ENCODE data around the gene TNIP1. TPM values are rescaled to one million over a fixed set of nuclear protein-coding genes. Genes with fewer than 3 reads are reported as not detected.

The TNIP1 gene
- polyA plus RNA-seq, 2 of the 4 experiments (the other 2 are of a cell fraction): 48.4 to 53.4 TPM

DNA sequence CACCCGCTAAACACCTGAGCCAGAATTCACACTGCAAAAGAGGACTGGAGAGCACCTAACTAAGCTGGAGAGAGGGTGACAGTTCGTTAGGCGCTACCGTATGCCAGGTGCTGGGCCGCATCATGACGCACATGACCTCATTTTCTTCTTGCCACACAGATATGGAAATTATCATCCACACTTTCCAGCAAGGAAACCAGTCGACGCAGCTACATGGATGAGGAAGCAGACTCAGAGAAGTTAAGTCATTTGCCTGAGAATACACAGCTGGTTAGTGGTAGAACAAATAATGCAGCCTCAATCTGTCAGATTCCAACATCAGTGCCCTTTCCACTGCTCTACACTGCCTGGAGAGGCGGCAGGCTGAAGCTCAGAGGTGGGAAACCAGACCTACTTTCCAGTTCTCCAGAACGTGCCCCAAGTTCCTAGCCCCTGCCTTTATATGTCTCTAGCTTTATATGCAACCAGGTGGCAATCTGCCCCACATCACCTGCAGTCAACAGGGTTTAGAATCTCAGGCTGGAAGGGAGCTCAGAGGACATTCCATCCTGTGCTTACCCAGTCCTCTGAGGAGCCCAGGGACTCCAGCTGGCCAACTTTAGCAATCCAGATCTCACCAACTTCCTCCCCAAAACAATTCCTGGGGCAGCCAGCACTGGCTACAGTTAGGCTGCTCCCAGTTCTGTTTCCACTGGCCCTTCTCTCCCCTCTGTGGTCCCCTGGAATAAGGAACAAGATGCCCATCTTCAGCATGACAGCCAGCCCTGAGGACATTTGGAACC lies 8.8 kb downstream of the TNIP1 start:
- WGBS (ENCODE audit: missing lambda C conversion rate): 98% methylated on average over 10 of the region's 10 CpGs
- H3K4me1 ChIP-seq: peaks cover 58% of the 10 kb centered on the region
- peak overlapping the region; percentile 48 for H3K4me2 ChIP-seq
- ChIA-PET POLR2A (interaction anchor here (0.8 kb wide), 1 partner anchor 8 kb away, joined by 3 read pairs; the partner anchor contains the start of gene TNIP1), CTCF (interaction anchor here (0.8 to 13.2 kb wide), 10 partner anchors 11 to 527 kb away, joined by 3 to 153 read pairs (median 3); no protein-coding TSS in a partner anchor)
- H3K27ac ChIP-seq: peak overlapping the region; percentile 71 to 83
- FAIRE-seq (no peak), ATAC-seq (peak; percentile 32 to 48; a peak in 5 of 6 replicates), DNase-seq (ENCODE audit: low read depth in 1 of 2, low spot score in 1 of 2) (no peak)
- TF ChIP-seq ZSCAN20 (CRISPR knock-in tag; IDR thresholded peaks at IDR 0.05) (no peak), JUNB (IDR thresholded peaks at IDR 0.05) (no peak), CHD4 (IDR thresholded peaks at IDR 0.05; ENCODE audit: borderline replicate concordance) (no peak), ZNF302 (CRISPR knock-in tag; IDR thresholded peaks at IDR 0.05) (no peak), EHF (CRISPR knock-in tag; IDR thresholded peaks at IDR 0.05) (no peak), HOXB13 (CRISPR knock-in tag; IDR thresholded peaks at IDR 0.05; ENCODE audit: low read depth) (no peak), PHF8 (IDR thresholded peaks at IDR 0.05; ENCODE audit: borderline replicate concordance, low read depth) (no peak), ZFP36 (IDR thresholded peaks at IDR 0.05; ENCODE audit: borderline replicate concordance, partially characterized antibody) (no peak), POLR2AphosphoS2 (conservative IDR thresholded peaks at IDR 0.05; ENCODE audit: low read length) (no peak), TFCP2L1 (CRISPR knock-in tag; IDR thresholded peaks at IDR 0.05) (no peak), HOXB5 (CRISPR knock-in tag; IDR thresholded peaks at IDR 0.05) (no peak), HOXA7 (CRISPR knock-in tag; IDR thresholded peaks at IDR 0.05) (no peak)
- TF ChIP-seq, protein P1, sequence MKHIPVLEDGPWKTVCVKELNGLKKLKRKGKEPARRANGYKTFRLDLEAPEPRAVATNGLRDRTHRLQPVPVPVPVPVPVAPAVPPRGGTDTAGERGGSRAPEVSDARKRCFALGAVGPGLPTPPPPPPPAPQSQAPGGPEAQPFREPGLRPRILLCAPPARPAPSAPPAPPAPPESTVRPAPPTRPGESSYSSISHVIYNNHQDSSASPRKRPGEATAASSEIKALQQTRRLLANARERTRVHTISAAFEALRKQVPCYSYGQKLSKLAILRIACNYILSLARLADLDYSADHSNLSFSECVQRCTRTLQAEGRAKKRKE (CRISPR knock-in tag; IDR thresholded peaks at IDR 0.05; ENCODE audit: low read depth): no peak
- TF ChIP-seq, protein P2, sequence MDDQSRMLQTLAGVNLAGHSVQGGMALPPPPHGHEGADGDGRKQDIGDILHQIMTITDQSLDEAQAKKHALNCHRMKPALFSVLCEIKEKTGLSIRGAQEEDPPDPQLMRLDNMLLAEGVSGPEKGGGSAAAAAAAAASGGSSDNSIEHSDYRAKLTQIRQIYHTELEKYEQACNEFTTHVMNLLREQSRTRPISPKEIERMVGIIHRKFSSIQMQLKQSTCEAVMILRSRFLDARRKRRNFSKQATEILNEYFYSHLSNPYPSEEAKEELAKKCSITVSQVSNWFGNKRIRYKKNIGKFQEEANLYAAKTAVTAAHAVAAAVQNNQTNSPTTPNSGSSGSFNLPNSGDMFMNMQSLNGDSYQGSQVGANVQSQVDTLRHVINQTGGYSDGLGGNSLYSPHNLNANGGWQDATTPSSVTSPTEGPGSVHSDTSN (IDR thresholded peaks at IDR 0.05): no peak
- TF ChIP-seq, protein P3, sequence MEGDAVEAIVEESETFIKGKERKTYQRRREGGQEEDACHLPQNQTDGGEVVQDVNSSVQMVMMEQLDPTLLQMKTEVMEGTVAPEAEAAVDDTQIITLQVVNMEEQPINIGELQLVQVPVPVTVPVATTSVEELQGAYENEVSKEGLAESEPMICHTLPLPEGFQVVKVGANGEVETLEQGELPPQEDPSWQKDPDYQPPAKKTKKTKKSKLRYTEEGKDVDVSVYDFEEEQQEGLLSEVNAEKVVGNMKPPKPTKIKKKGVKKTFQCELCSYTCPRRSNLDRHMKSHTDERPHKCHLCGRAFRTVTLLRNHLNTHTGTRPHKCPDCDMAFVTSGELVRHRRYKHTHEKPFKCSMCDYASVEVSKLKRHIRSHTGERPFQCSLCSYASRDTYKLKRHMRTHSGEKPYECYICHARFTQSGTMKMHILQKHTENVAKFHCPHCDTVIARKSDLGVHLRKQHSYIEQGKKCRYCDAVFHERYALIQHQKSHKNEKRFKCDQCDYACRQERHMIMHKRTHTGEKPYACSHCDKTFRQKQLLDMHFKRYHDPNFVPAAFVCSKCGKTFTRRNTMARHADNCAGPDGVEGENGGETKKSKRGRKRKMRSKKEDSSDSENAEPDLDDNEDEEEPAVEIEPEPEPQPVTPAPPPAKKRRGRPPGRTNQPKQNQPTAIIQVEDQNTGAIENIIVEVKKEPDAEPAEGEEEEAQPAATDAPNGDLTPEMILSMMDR (IDR thresholded peaks at IDR 0.05): no peak
- H3K4me3 ChIP-seq: no peak overlapping the region
- H3K9me3 ChIP-seq: no peaks in the 10 kb centered on the region

DNA sequence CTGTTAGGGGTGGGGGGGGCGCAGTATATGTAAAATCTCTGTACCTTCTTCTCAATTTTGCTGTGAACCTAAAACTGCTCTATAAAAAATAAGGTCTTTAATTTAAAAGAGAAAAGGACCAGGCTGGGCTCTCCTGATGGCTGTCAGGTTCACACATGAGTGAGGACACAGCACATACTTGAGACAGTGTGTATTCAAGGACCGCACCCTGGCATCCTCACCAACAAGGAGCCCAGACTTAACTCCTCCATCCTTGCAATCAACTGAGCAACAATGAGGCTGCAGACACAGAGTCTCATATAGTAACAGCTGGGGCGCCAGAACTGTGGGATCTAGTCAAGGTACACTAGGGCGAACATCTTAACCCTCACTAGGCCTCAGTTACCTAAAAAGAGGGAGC lies 9.8 kb downstream of the TNIP1 start:
- H3K4me2 ChIP-seq: no peak overlapping the region
- 94% methylated on average over 4 of the region's 4 CpGs for WGBS (ENCODE audit: missing lambda C conversion rate)
- peaks cover 53% of the 10 kb centered on the region for H3K4me1 ChIP-seq
- H3K4me3 ChIP-seq: no peak overlapping the region
- no peaks in the 10 kb centered on the region for H3K9me3 ChIP-seq
- DNase-seq (ENCODE audit: low read depth in 1 of 2, low spot score in 1 of 2) (no peak), ATAC-seq (no peak), FAIRE-seq (no peak)
- POLR2A ChIA-PET: no interaction called here
- H3K27ac ChIP-seq: peak overlapping the region in 1 of 2 experiments; percentile 83; a peak in 3 of 6 replicates
- CTCF ChIA-PET: interaction anchor here (0.5 to 13.2 kb wide), 7 partner anchors 11 to 755 kb away, joined by 3 to 153 read pairs (median 3); no protein-coding TSS in a partner anchor
- TF ChIP-seq POLR2AphosphoS2 (conservative IDR thresholded peaks at IDR 0.05; ENCODE audit: low read length) (no peak), ZNF302 (CRISPR knock-in tag; IDR thresholded peaks at IDR 0.05) (no peak), RFX5 (IDR thresholded peaks at IDR 0.05) (no peak), ESRRA (IDR thresholded peaks at IDR 0.05; ENCODE audit: borderline replicate concordance, low read length) (no peak), CEBPB (IDR thresholded peaks at IDR 0.05) (no peak)

DNA sequence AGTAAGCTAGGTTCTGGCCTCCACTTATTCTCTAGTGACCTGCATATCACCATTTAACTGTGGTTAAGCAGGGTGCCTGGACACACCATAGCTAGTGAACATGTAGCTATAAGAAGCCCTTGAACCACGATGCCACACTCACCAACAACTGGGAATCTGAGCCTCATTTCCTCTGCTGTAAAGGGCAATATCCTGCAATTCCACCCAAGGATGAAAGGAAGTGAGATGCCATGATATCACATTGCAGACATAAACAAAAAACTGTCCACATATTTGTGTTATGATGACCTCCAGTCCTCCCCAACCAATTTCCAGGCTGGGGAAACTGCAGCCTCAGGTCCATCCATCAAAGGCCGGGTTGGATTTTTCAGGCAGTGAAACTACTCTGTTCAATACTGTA lies 10.4 kb downstream of the TNIP1 start:
- DNase-seq (ENCODE audit: low read depth in 1 of 2, low spot score in 1 of 2) (no peak), ATAC-seq (no peak), FAIRE-seq (no peak)
- ChIA-PET CTCF (interaction anchor here (1.1 to 13.2 kb wide), 7 partner anchors 10 to 94 kb away, joined by 3 to 153 read pairs (median 5); no protein-coding TSS in a partner anchor), POLR2A (no interaction called here)
- no peak for TF ChIP-seq EHF (CRISPR knock-in tag; IDR thresholded peaks at IDR 0.05)
- TF ChIP-seq, protein P4, sequence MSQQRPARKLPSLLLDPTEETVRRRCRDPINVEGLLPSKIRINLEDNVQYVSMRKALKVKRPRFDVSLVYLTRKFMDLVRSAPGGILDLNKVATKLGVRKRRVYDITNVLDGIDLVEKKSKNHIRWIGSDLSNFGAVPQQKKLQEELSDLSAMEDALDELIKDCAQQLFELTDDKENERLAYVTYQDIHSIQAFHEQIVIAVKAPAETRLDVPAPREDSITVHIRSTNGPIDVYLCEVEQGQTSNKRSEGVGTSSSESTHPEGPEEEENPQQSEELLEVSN (IDR thresholded peaks at IDR 0.05; ENCODE audit: borderline replicate concordance, low read depth): no peak
- H3K4me1 ChIP-seq: peaks cover 53% of the 10 kb centered on the region
- H3K4me3 ChIP-seq: no peak overlapping the region
- peak overlapping the region in 1 of 2 experiments; percentile 83; a peak in 1 of 6 replicates for H3K27ac ChIP-seq
- H3K9me3 ChIP-seq: no peaks in the 10 kb centered on the region
- 83% methylated on average over 2 of the region's 2 CpGs for WGBS (ENCODE audit: missing lambda C conversion rate)
- no peak overlapping the region for H3K4me2 ChIP-seq

All from A549 (cell line).